Right lobe of liver (tissue), 4 donors: Measurements from ENCODE around the gene DHX38.

Experiments used
- CTCF ChIP-seq, 4 donors: fragments of 200-600 bp in 3 of 4; fragments of 450-650 bp in 1 of 4; IDR thresholded peaks; one replicate each; pipeline versions ENCODE4 v1.5.1 to v1.8.0; 2016 to 2022; ENCODE audit warnings: antibody characterized with exemption in 4 of 4, mild to moderate bottlenecking in 2 of 4
- POLR2A ChIP-seq: fragments of 450-650 bp; IDR thresholded peaks from one replicate; pipeline ENCODE4 v1.6.1; 2017; ENCODE audit warnings: antibody characterized with exemption, mild to moderate bottlenecking
- donor health status: DM: no; HTN: no; CAD: no.
- donor health status: DM: no; HTN: no; CAD: no.
- donor health status: DM: no; HTN: yes; CAD: no.

DNA sequence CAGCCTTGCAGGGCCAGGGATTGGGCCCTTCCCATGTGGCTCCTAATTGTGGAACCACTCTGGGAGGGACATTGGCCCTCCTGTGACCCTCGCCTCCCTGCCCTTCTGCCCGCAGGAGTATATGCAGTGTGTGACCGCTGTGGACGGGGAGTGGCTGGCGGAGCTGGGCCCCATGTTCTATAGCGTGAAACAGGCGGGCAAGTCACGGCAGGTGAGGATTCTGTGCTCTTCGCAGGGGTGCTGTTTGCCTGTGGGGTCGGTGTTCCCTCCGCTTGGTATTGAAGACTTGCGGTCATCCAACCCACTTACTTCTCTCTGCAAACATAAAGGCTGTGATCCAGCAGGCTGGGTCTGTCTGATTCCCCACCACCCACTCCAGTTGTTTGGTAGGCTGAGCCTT is 15.7 kb downstream of the DHX38 start:
- TF ChIP-seq CTCF (IDR thresholded peaks at IDR 0.05), result no peak
- TF ChIP-seq POLR2A, result no peak
